ENCODE data around the gene MFAP4.

MFAP4 gene

GRCh38 chr17:19347323-19348080 lies 39.5 kb downstream of the MFAP4 start:
- DNase-seq, result no peak

DNA sequence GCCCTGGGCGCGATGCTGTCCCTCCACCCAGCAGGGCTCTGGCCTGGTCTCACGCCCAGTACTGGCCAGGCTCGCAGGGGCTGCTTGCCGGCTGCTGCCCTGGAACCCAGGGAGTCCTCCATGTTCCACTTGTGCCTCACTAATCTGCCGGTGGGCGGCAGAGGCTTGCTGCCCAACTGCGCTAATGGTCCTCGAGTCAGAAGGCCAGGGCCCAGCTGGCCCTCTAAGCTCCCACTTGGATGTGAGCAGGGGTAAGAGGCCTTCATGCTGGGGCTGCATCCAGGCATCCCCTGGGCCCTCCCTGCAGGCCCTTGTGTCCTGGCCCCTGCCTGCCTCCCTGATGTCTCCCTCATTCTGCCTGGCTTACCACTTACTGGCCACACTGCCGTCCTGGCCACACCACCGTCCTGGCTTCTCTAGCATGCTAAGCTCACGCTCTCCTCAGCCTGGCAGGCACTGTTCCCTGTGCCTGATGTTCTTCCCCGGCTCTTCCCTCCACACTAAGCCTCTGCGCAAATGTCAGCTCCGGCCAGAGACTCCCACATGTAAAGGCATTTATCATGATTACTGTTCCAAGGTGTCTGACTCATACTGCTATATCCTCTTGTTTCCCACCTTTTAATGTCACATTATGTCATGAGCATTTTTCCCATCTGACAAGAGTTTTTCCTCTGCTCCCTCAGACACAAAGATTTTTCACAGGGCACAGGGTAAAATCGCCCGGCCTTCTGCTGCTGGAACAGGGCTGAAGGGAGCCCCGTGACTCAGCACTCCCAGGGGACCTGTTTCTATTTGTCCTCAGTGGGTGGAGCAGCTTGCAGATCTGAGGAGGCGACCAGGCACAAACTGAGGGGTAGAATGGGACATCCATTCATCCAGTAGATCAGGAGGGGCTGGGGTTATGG lies 40.4 kb downstream of the MFAP4 start:
- DNase-seq, result no peak

- DNase-seq, result no peak
Observed at GRCh38 chr17:19345486-19346350, 41.3 kb downstream of the MFAP4 start.

DNA sequence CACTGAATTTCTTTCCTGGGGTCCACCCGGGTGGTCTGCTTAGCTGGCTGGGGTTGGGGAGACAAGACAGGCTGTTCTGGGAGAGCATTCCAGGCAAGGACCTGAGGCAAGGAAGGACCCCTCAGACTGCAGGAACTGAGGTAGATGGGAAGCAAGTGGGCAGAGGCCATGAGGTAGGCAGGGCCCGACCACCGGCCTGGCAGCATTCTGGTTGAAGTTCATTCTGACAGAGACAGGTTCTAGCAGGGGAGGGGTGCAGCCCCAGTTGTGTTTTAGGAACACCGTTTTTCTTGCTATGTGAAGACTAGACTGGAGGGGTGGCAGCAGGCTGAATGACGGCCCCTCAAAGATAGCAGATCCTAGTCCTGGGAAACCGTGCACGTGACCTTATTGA lies 41.9 kb downstream of the MFAP4 start:
- DNase-seq, result no peak

GRCh38 chr17:19344311-19345066 lies 42.5 kb downstream of the MFAP4 start:
- no peak for DNase-seq

DNA sequence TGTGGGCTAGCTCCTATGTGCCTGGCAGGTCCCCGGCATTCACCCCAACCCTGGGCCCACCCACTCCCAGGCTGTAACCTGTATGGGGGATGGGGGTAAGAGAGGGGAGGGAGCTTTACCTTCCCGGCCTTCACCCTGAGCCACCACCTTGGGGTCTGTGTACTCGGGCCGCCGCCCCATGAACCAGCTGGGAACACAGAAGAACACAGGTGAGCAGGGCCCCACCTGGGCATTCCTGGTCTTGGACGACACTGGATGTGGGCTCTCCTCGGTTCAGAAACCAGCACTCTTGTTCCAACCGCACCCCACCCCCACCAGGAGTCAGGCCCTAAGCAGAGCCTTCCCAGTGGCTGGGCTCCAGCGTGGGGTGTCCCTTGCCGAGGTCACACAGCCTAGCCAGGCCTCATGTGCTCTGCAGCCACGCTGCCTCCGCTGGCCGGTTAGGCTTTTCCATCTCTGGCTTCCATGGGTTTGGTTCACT lies 43.3 kb downstream of the MFAP4 start:
- DNase-seq, result no peak

GRCh38 chr17:19343256-19343630 lies 43.7 kb downstream of the MFAP4 start:
- no peak for DNase-seq

GRCh38 chr17:19342611-19343255 lies 44.3 kb downstream of the MFAP4 start:
- no peak for DNase-seq

DNA sequence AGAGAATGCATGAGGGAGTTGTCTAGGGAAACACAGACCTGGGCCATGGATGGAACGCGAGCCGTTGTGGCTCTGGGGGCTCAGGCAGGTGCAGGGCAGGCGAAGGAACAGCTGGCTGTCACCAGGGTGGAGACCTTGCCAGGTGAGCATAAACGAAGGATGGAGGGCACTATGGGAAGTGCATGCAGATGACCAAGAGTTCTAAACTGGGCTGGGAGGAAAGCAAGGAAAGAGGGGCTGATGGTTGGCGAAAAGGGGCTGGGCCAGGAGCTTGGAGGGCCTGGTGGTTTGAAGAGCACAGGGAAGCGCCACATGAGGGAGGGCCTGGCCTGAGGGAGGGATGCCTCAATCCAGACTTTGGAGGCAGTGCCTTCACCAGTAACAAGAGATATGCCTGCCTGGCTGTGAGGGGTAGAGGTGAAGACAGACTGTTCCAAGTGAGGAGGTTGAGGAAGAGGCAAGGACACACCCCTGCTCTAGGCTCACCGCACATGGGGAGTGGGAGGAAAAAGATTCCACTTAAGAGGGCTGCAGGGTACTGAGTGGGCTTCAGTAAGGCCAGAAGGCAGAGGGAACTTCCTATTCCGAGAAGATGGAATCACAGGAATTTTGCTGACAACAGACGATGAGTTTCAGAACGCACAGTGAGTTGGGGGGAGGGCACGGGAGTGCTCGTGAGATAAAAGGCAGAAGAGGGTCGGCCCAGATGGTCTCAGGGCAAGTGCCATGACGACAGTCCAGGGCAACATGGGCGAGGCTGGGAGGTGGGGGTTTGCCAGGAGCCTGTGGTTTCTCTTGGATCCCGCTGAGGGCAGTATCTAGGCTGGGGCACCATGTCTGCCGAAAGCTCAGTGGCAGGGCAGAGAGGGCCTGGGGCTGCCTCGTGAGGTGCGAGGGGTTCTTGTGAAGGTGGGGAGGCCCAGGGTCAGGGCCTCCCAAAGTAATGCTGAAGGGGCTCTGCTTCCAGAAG lies 45.1 kb downstream of the MFAP4 start:
- DNase-seq, result no peak

DNA sequence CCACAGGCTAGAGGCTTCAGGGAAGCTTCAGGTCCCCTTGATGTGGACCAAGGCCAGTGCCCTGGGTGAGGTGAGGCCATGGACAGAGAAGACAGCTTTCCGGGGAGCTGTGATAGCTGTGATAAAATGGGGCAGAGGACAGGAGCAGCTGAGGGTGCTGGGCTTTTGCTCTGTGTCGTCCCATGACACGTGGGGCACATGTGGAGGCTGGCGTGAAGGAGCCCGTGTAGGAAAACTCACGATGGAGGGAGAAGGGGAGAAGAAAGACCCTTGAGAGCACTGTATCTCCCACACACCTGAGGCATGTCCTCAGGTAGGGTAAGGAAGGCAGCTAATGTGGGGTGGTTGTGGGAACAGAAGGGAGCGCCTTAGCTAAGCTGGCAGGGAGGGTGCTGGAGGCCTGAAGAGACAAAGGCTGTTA lies 45.8 kb downstream of the MFAP4 start:
- DNase-seq, result no peak

- no peak for DNase-seq
Observed at GRCh38 chr17:19339341-19339815, 47.6 kb downstream of the MFAP4 start.

- peak; percentile 71 to 80 for DNase-seq
Observed at GRCh38 chr17:19338031-19338990, 48.7 kb downstream of the MFAP4 start.

DNA sequence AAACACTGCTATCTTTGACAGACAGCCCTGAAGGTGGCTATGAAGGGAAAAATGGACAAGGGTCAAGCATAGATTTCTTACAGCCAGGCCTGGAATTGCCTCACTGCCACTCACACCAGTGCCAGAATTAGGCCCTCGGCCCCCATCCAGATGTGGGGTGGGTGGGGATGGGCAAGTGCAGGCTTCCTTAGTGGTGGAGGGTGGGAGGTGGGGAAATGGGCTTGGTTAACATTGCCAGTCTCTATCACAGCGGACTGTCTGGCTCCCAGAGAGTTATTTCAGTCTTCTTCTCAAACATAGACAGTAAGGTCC lies 49.3 kb downstream of the MFAP4 start:
- DNase-seq, result no peak

GRCh38 chr17:19336938-19337711 lies 49.9 kb downstream of the MFAP4 start:
- no peak for DNase-seq

DNA sequence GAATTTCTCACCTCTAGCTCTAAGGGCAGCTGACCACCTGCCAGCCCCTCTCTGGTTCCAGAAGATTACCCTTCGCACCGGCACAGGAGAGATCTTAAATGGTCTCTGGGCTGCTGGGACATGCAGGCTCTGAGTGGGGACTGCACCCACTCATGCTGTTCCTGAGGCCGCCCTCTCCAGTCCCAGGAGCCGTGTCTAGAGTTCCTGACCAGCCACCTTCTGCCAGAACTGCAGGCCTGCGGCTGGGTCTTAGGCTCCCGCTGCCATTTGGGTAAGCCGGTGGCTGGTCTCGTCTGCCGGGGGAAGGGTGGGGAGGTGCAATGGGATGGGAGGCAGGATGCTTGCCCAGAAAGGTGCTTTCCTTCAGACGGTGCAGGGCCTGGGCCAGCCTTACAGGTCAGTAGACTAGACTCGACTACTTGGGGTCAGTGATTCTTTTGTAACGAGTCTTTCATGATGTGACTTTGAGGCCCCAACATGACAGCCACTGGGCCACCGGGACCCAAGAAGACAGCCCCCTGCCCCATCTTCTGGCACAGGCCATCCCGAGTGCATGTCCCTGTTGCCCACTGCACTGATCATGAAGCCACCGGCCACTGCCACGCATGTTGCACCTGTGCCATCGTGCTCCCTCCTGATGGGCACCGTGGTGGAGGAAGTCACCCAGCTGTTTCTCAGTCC lies 50.9 kb downstream of the MFAP4 start:
- no peak for DNase-seq

- DNase-seq, result no peak
Observed at GRCh38 chr17:19334331-19334730, 52.7 kb downstream of the MFAP4 start.

GRCh38 chr17:19333736-19334290 lies 53.2 kb downstream of the MFAP4 start:
- no peak for DNase-seq

Data from inflammatory macrophage (primary cell).